Glutamatergic neuron (in vitro differentiated cells): ENCODE results near the gene ZIC5. TPM values are rescaled to one million over a fixed set of nuclear protein-coding genes. Genes with fewer than 3 reads are reported as not detected.

Source experiments
- DNase-seq: peaks from one replicate; pipeline ENCODE4 v3.0.0; 2022
- H3K27ac Mint-ChIP-seq: one replicate; pipeline ENCODE4 v1.8.0; 2020; ENCODE audit warnings: mild to moderate bottlenecking, mixed read lengths, inconsistent platforms; ENCODE audit not compliant: unreplicated experiment
- H3K27me3 Mint-ChIP-seq: one replicate; pipeline ENCODE4 v1.8.0; 2020; ENCODE audit warnings: mild to moderate bottlenecking, moderate library complexity, mixed read lengths, inconsistent platforms; ENCODE audit not compliant: unreplicated experiment
- H3K36me3 Mint-ChIP-seq: one replicate; pipeline ENCODE4 v1.8.0; 2020; ENCODE audit warnings: mild to moderate bottlenecking, mixed read lengths, inconsistent platforms; ENCODE audit not compliant: unreplicated experiment
- H3K4me1 Mint-ChIP-seq: one replicate; pipeline ENCODE4 v1.8.0; 2020; ENCODE audit warnings: mild to moderate bottlenecking, low read depth, mixed read lengths, inconsistent platforms; ENCODE audit not compliant: unreplicated experiment
- H3K4me3 Mint-ChIP-seq: one replicate; pipeline ENCODE4 v1.8.0; 2020; ENCODE audit warnings: mild to moderate bottlenecking, mixed read lengths, inconsistent platforms; ENCODE audit not compliant: unreplicated experiment
- H3K9me3 Mint-ChIP-seq: one replicate; pipeline ENCODE4 v1.8.0; 2020; ENCODE audit warnings: mild to moderate bottlenecking, moderate library complexity, mixed read lengths, inconsistent platforms; ENCODE audit not compliant: unreplicated experiment
- CTCF ChIP-seq: fragments of 200-600 bp; sonication (generic); IDR thresholded peaks from one replicate; pipeline ENCODE4 v1.5.0; 2021; ENCODE audit not compliant: partially characterized antibody, unreplicated experiment
- total RNA-seq: library from RNA; stranded (reverse); fragmentation: NEBNext Ultra II Directional; extraction: Animal tissue kit (Norgen Biotek cat#: 25700); gene quantifications from one replicate; pipeline ENCODE4 v1.2.1, GENCODE V29; 2021; ENCODE audit not compliant: unreplicated experiment

The ZIC5 gene
- total RNA-seq, 1 donor from 2014 or later, result 0.47 TPM

- no peaks in the 10 kb centered on the region for H3K36me3 Mint-ChIP-seq
These were observed 24.9 kb upstream of the ZIC5 start for GRCh38 chr13:99996381-99996973.

GRCh38 chr13:99995589-99996380 is 24.2 kb upstream of the ZIC5 start:
- no peaks in the 10 kb centered on the region for H3K36me3 Mint-ChIP-seq
- no peak for DNase-seq
- TF ChIP-seq CTCF, result no peak
- peaks cover 18% of the 10 kb centered on the region for H3K9me3 Mint-ChIP-seq
- H3K4me1 Mint-ChIP-seq, result peaks cover 17% of the 10 kb centered on the region
- H3K4me3 Mint-ChIP-seq, result peak overlapping the region; percentile 18
- H3K27me3 Mint-ChIP-seq, result peaks cover 29% of the 10 kb centered on the region
- no peak overlapping the region for H3K27ac Mint-ChIP-seq

More at GRCh38 chr13:99996381-99996973, 24.9 kb upstream of the ZIC5 start:
- peaks cover 18% of the 10 kb centered on the region for H3K9me3 Mint-ChIP-seq
- peak overlapping the region; percentile 18 for H3K4me3 Mint-ChIP-seq
- peaks cover 26% of the 10 kb centered on the region for H3K27me3 Mint-ChIP-seq
- H3K27ac Mint-ChIP-seq, result no peak overlapping the region
- H3K4me1 Mint-ChIP-seq, result peaks cover 17% of the 10 kb centered on the region
- DNase-seq, result no peak
- TF ChIP-seq CTCF, result no peak

- H3K27ac Mint-ChIP-seq, result no peak overlapping the region
- H3K4me3 Mint-ChIP-seq, result no peak overlapping the region
- peaks cover 17% of the 10 kb centered on the region for H3K4me1 Mint-ChIP-seq
- DNase-seq, result no peak
- no peak for TF ChIP-seq CTCF
- no peaks in the 10 kb centered on the region for H3K36me3 Mint-ChIP-seq
- peaks cover 18% of the 10 kb centered on the region for H3K9me3 Mint-ChIP-seq
- peaks cover 34% of the 10 kb centered on the region for H3K27me3 Mint-ChIP-seq
These were observed 23.6 kb upstream of the ZIC5 start for GRCh38 chr13:99995104-99995588.

GRCh38 chr13:99994638-99995020 is 23.1 kb upstream of the ZIC5 start:
- no peak for TF ChIP-seq CTCF
- Mint-ChIP-seq H3K27me3 (peaks cover 38% of the 10 kb centered on the region), H3K27ac (no peak overlapping the region), H3K9me3 (peaks cover 18% of the 10 kb centered on the region), H3K4me3 (no peak overlapping the region), H3K36me3 (no peaks in the 10 kb centered on the region), H3K4me1 (peaks cover 17% of the 10 kb centered on the region)
- no peak for DNase-seq
